WTC11 (cell line): ENCODE data around the gene COX7C.

Source experiments
- EMX1 ChIP-seq: fragments of 250-450 bp; sonication (Bioruptor Pico); IDR thresholded peaks from 2 replicates; pipeline ENCODE4 v1.8.0; 2021; ENCODE audit warnings: mild to moderate bottlenecking
- NFATC4 ChIP-seq: fragments of 250-450 bp; sonication (Bioruptor Pico); IDR thresholded peaks from 2 replicates; pipeline ENCODE4 v1.9.0; 2021; ENCODE audit warnings: mild to moderate bottlenecking
- NR1H2 ChIP-seq: sonication (generic); formaldehyde crosslinking; IDR thresholded peaks from 2 replicates; pipeline ENCODE4 v1.9.0; 2021; ENCODE audit warnings: mild to moderate bottlenecking, moderate library complexity, missing genetic modification reagents
- ZNF121 ChIP-seq: sonication (generic); formaldehyde crosslinking; IDR thresholded peaks from 2 replicates; pipeline ENCODE4 v1.8.0; 2023; ENCODE audit warnings: missing genetic modification reagents
- TF ChIP-seq, protein P1 (sequence below): fragments of 200-600 bp; IDR thresholded peaks from 2 replicates; pipeline ENCODE4 v1.8.0; 2022; ENCODE audit warnings: antibody characterized with exemption
- TF ChIP-seq, protein P2 (sequence below): sonication (generic); formaldehyde crosslinking; IDR thresholded peaks from 2 replicates; pipeline ENCODE4 v1.8.1; 2022; ENCODE audit warnings: low read depth, mild to moderate bottlenecking, moderate library complexity, missing genetic modification reagents, borderline replicate concordance

GRCh38 chr5:86613455-86613854, 4.3 kb upstream of the COX7C start:
- TF ChIP-seq NR1H2 (CRISPR knock-in tag) (no peak), EMX1 (CRISPR knock-in tag) (no peak), NFATC4 (CRISPR knock-in tag) (no peak), ZNF121 (CRISPR knock-in tag) (no peak)
- TF ChIP-seq, protein P1, sequence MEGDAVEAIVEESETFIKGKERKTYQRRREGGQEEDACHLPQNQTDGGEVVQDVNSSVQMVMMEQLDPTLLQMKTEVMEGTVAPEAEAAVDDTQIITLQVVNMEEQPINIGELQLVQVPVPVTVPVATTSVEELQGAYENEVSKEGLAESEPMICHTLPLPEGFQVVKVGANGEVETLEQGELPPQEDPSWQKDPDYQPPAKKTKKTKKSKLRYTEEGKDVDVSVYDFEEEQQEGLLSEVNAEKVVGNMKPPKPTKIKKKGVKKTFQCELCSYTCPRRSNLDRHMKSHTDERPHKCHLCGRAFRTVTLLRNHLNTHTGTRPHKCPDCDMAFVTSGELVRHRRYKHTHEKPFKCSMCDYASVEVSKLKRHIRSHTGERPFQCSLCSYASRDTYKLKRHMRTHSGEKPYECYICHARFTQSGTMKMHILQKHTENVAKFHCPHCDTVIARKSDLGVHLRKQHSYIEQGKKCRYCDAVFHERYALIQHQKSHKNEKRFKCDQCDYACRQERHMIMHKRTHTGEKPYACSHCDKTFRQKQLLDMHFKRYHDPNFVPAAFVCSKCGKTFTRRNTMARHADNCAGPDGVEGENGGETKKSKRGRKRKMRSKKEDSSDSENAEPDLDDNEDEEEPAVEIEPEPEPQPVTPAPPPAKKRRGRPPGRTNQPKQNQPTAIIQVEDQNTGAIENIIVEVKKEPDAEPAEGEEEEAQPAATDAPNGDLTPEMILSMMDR = no peak
- TF ChIP-seq, protein P2, sequence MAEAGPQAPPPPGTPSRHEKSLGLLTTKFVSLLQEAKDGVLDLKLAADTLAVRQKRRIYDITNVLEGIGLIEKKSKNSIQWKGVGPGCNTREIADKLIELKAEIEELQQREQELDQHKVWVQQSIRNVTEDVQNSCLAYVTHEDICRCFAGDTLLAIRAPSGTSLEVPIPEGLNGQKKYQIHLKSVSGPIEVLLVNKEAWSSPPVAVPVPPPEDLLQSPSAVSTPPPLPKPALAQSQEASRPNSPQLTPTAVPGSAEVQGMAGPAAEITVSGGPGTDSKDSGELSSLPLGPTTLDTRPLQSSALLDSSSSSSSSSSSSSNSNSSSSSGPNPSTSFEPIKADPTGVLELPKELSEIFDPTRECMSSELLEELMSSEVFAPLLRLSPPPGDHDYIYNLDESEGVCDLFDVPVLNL (CRISPR knock-in tag) = no peak
